Memory B cell (primary cell): ENCODE results near the gene MSH3.
"Not testable (repeated sequence)": the region's sequence is repeated elsewhere in the genome, so short reads cannot be mapped to it uniquely, and the experiment has no call there.

Source experiments
- ATAC-seq: fragments of 150-1000 bp; cut with Tn5 transposase; 2 replicates; pipeline ENCODE4 v1.10.0; 2021; ENCODE audit warnings: low read depth, mild to moderate bottlenecking, moderate library complexity
- DNase-seq, 2 donors: peaks; one replicate each; pipeline ENCODE4 v3.0.0; 2022; ENCODE audit warnings: low spot score in 2 of 2
- H3K27ac Mint-ChIP-seq: one replicate; pipeline ENCODE4 v1.8.0; 2022; ENCODE audit warnings: mild to moderate bottlenecking, moderate library complexity, mixed read lengths
- H3K27me3 Mint-ChIP-seq: one replicate; pipeline ENCODE4 v1.8.0; 2022; ENCODE audit warnings: mixed read lengths
- H3K36me3 Mint-ChIP-seq: one replicate; pipeline ENCODE4 v1.8.0; 2022; ENCODE audit warnings: mild to moderate bottlenecking, mixed read lengths
- H3K4me1 Mint-ChIP-seq: one replicate; pipeline ENCODE4 v1.8.0; 2022; ENCODE audit warnings: mixed read lengths
- H3K4me3 Mint-ChIP-seq: one replicate; pipeline ENCODE4 v1.8.0; 2022; ENCODE audit warnings: mild to moderate bottlenecking, moderate library complexity, mixed read lengths
- H3K9me3 Mint-ChIP-seq: one replicate; pipeline ENCODE4 v1.8.0; 2022; ENCODE audit warnings: mixed read lengths

Gene MSH3

DNA sequence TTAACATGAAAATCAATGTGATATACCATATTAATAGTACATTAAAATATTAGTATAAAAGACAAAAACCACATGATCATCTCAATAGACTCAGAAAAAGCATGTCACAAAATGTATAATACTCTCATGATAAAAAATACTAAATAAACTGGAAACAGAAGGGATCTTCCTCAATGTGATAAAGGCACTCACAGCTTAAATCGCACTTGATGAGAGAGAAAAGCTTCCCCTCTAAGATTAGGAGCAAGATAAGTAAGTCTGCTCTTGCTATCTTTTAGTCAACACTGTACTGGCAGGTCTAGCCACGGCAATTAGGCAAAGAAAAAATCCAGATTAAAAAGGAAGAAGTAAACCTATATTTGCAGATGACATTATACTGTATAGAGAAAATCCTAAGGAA is 21.8 kb upstream of the MSH3 start:
- DNase-seq: no peak
- Mint-ChIP-seq H3K9me3 (no peaks in the 10 kb centered on the region), H3K27me3 (no peaks in the 10 kb centered on the region), H3K36me3 (peaks cover 22% of the 10 kb centered on the region), H3K4me3 (no peak overlapping the region), H3K27ac (no peak overlapping the region), H3K4me1 (no peaks in the 10 kb centered on the region)
- ATAC-seq: no peak

DNA sequence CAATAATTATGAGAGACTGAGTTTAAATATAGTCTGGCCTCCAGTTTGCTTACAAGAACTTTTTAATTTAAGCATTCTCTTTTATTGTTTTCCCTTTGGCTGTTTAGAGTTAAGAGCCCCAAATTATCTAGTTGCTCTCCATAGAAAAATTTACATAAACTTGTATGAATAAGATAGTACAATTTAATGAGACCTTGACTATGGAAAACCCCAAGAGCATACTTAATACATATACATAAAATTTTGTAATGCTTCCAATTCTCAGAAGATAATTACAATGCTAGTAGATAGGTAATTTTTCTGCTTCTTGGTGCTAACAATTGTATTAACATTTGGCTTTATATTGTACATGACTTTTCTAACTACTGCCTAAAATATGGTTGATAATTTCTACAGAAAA is 20.3 kb upstream of the MSH3 start:
- no peaks in the 10 kb centered on the region for H3K9me3 Mint-ChIP-seq
- DNase-seq (no peak), ATAC-seq (no peak)
- H3K27me3 Mint-ChIP-seq: no peaks in the 10 kb centered on the region
- H3K27ac Mint-ChIP-seq: no peak overlapping the region
- H3K4me1 Mint-ChIP-seq: peaks cover 2% of the 10 kb centered on the region
- no peak overlapping the region for H3K4me3 Mint-ChIP-seq
- peaks cover 29% of the 10 kb centered on the region for H3K36me3 Mint-ChIP-seq

DNA sequence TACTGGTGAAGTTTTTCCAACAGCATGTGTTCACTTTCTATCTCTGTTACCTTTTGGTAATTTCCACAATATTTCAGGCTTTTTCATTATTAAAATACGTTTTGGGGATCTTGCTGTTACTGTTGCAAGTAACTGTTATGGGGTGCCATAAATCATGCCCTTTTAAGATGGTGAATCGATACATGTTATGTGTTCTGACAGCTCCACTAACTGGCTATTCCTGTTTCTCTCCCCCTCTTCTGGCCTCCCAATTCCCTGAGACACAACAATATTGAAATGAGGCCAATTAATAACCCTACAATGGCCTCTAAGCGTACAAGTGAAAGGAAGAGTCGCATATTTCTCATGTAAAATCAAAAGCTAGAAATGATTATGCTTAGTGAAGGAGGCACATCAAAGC is 13.1 kb upstream of the MSH3 start:
- Mint-ChIP-seq H3K36me3 (peaks cover 40% of the 10 kb centered on the region), H3K27me3 (no peaks in the 10 kb centered on the region), H3K4me3 (no peak overlapping the region), H3K27ac (no peak overlapping the region), H3K9me3 (no peaks in the 10 kb centered on the region), H3K4me1 (peaks cover 2% of the 10 kb centered on the region)
- DNase-seq: no peak
- no peak for ATAC-seq

DNA sequence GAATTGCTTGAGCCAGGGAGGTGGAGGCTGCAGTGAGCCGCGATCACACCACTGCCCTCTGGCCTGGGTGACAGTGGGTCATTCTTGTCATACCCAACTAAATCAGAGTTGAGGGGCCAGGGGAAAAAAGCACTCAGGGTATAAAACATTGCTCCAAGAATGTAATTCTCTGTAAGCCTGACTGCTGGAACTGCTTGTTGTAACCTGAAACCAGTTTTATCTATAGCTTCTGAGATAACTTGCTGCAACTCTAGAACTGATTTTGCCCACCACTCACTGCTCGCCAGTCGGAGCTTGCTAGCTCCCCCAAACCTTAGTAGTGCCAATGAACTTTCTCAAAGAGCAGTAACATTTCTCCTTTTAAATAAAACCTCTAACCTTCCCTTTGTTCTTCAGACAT is 9.6 kb upstream of the MSH3 start:
- Mint-ChIP-seq H3K9me3 (no peaks in the 10 kb centered on the region), H3K4me3 (no peak overlapping the region), H3K27me3 (no peaks in the 10 kb centered on the region), H3K36me3 (peaks cover 39% of the 10 kb centered on the region), H3K27ac (no peak overlapping the region), H3K4me1 (no peaks in the 10 kb centered on the region)
- DNase-seq (no peak), ATAC-seq (no peak)

DNA sequence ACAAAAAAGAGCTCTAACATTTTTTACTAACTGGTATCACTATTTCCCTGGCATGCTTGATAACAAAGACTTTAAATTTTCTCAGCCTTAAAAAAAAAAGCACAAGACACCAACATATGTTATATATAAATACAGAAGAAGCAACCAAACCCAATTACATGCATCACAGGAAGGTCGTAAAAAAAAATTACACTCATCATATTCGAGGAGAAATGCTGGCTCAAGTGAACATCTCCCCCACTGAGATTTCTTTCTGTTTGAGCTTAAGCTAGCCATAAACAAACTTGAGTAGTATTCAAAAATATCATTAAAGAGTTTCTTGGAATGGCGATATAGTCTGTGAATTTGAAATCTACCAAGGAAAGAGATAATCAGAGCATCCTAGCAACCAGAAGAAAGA is 7.5 kb upstream of the MSH3 start:
- Mint-ChIP-seq H3K4me3 (no peak overlapping the region), H3K36me3 (peaks cover 29% of the 10 kb centered on the region), H3K27ac (no peak overlapping the region), H3K9me3 (no peaks in the 10 kb centered on the region), H3K4me1 (no peaks in the 10 kb centered on the region), H3K27me3 (no peaks in the 10 kb centered on the region)
- DNase-seq (no peak), ATAC-seq (no peak)

DNA sequence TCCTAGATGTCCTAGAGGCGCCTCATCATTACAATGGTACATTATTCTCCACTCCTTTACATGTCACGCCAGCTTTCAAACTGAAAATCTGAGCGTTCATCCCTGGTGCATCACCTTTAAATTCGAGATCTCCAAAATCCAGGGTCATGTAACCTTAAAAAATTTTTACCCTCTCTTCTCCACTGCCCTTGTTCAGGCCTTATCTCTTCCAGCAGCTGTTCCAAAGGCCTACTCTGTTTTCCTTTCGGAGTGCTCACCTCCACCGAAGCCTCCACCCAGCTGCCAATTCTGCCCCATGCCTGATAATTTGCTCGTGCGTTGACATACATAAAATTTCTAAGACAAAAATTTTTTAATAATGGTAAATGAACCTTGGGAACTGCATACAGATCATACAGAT is 950 bp upstream of the MSH3 start:
- Mint-ChIP-seq H3K4me3 (peak overlapping the region; percentile 94), H3K27me3 (no peaks in the 10 kb centered on the region), H3K36me3 (peaks cover 8% of the 10 kb centered on the region), H3K27ac (peak overlapping the region; percentile 65), H3K4me1 (peaks cover 16% of the 10 kb centered on the region), H3K9me3 (no peaks in the 10 kb centered on the region)
- ATAC-seq (no peak), DNase-seq (no peak)

DNA sequence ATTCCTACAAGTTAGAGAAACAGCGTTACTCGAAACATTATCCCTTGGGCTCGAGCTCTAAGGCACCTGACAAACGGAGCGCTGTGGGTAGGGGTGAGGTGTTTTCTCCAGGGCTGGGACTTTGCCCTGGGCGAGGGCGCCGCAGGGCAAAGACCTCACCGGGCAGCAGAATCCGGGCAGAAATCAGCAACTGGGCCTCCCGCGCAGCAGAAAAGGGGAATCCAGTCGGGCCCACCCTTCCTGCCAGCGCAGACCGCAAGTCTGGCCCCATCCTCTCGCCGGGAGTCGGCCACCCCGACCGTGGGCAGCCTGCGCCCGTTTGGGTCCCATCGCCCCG is 430 bp upstream of the MSH3 start:
- Mint-ChIP-seq H3K27me3 (no peaks in the 10 kb centered on the region), H3K27ac (peak overlapping the region; percentile 65), H3K36me3 (peaks cover 6% of the 10 kb centered on the region), H3K9me3 (no peaks in the 10 kb centered on the region), H3K4me3 (peak overlapping the region; percentile 94), H3K4me1 (peaks cover 16% of the 10 kb centered on the region)
- DNase-seq (no peak), ATAC-seq (no peak)

DNA sequence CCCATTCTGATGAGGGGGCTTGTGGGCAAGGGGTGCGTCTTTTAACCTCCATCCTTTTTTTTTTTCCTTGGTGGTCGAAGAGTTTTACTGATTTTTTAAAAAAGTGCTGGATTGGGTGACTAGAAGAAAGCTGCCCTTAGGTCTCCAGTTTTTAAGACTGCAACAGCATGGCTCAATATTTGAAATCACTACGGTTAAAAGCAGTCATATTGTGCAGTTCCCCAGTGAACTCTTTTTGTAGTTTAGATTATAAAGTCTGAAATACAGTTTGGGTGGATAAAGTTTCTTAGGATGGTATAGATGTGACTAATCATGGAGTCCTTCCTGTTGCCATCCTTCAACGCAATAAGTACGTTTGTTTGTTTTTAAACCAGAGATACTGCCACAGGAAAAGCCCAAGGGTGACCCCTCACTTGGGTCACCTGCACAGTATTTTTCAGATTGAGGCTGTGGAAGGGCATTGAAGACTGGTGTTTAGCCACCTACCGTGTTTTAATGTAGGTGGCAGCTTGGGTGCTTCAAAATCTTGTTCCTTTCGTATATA is 851 bp downstream of the MSH3 start:
- Mint-ChIP-seq H3K9me3 (no peaks in the 10 kb centered on the region), H3K4me3 (peak overlapping the region; percentile 94), H3K27ac (peak overlapping the region; percentile 90), H3K4me1 (peaks cover 16% of the 10 kb centered on the region), H3K27me3 (no peaks in the 10 kb centered on the region), H3K36me3 (peaks cover 11% of the 10 kb centered on the region)
- ATAC-seq: no peak
- no peak for DNase-seq

DNA sequence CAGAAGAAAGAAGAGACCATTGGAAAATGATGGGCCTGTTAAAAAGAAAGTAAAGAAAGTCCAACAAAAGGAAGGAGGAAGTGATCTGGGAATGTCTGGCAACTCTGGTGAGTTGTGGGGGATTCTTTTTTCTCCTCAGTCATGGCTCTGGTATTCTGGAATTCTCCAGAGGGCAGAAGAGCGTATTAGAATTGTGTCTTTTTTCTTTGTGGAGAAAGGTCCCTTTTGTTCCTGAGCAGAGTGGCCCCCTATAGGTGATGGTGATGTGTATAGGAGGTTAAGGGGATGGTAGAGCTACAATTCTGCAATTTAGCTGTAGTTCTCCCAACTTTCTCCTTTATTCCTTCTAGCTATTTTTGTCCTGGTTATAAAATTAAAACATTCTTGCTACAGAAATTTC is 2.0 kb downstream of the MSH3 start:
- H3K4me1 Mint-ChIP-seq: peaks cover 19% of the 10 kb centered on the region

DNA sequence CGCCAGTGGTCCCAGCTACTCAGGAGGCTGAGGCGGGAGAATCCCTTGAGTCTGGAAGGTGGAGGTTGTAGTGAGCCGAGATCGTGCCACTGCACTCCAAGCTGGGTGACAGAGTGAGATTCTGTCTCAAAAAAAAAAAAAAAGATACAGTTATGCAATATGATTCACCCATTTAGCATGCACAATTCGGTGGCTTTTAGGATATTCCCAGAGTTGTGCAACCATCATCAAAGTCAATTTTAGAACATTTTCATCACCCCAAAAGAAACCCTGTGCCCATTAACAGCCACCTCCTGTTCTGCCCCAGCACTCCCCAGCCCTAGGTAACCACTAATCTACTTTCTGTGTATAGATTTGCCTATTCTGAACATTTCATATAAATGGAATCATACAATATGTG is 4.7 kb downstream of the MSH3 start:
- Mint-ChIP-seq H3K27ac (no peak overlapping the region), H3K27me3 (no peaks in the 10 kb centered on the region), H3K36me3 (peaks cover 16% of the 10 kb centered on the region)

More for the DNA sequence above, 2.0 kb downstream of the MSH3 start:
- DNase-seq: no peak
- Mint-ChIP-seq H3K9me3 (no peaks in the 10 kb centered on the region), H3K27me3 (no peaks in the 10 kb centered on the region), H3K4me3 (peak overlapping the region; percentile 41), H3K27ac (no peak overlapping the region), H3K36me3 (peaks cover 14% of the 10 kb centered on the region)
- no peak for ATAC-seq

DNA sequence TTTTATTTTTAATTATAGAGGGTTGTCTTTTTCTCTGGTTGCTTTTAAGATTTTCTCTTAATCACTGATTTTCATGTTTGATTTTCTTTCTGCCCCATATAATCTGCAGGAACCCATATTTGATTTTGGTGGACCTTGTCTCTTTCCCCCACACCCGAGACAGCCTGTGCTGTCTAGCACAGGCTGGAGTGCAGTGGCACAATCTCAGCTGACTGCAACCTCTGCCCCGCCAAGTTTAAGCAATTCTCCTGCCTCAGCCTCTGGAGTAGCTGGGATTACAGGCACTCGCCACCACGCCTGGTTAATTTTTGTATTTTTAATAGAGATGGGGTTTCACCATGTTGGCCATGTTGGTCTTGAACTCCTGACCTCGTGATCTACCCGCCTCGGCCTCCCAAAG is 6.2 kb downstream of the MSH3 start:
- H3K4me3 Mint-ChIP-seq, H3K27ac Mint-ChIP-seq, ATAC-seq, H3K9me3 Mint-ChIP-seq, DNase-seq, H3K4me1 Mint-ChIP-seq, H3K27me3 Mint-ChIP-seq: not testable (repeated sequence)
- H3K36me3 Mint-ChIP-seq: peaks cover 22% of the 10 kb centered on the region

More for the DNA sequence above, 4.7 kb downstream of the MSH3 start:
- peaks cover 12% of the 10 kb centered on the region for H3K4me1 Mint-ChIP-seq
- no peak overlapping the region for H3K4me3 Mint-ChIP-seq
- DNase-seq: no peak
- no peaks in the 10 kb centered on the region for H3K9me3 Mint-ChIP-seq
- ATAC-seq: no peak

DNA sequence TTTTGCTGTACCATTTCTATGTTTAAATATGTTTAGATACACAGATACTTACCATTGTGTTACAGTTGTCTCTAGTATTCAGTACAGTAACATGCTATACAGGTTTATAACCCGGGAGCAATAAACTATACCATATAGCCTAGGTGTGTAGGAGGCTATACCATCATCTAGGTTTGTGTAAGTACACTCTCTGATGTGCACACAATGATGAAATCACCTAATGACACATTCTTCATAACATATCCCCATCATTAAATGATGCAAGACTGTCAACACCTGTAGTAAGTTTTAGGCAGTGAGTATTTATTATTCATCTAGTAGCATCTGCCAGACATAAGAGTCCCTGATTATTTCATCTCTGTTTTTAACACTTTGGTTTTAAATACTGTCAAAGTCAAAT is 7.7 kb downstream of the MSH3 start:
- Mint-ChIP-seq H3K36me3 (peaks cover 23% of the 10 kb centered on the region), H3K27me3 (no peaks in the 10 kb centered on the region), H3K9me3 (no peaks in the 10 kb centered on the region), H3K4me3 (no peak overlapping the region), H3K4me1 (peaks cover 3% of the 10 kb centered on the region), H3K27ac (no peak overlapping the region)
- ATAC-seq (no peak), DNase-seq (no peak)

DNA sequence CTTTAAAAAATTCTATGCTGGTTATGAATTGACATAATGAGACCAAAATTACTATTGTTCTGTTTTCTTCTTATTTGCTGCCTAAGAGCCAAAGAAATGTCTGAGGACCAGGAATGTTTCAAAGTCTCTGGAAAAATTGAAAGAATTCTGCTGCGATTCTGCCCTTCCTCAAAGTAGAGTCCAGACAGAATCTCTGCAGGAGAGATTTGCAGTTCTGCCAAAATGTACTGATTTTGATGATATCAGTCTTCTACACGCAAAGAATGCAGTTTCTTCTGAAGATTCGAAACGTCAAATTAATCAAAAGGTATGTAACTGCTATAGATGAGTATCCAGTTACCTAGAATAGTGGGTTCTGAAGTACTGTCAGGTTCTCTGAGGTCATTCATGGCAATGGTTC is 10.6 kb downstream of the MSH3 start:
- H3K4me1 Mint-ChIP-seq: peaks cover 12% of the 10 kb centered on the region
- H3K27me3 Mint-ChIP-seq: no peaks in the 10 kb centered on the region
- ATAC-seq: no peak
- no peak overlapping the region for H3K27ac Mint-ChIP-seq
- H3K4me3 Mint-ChIP-seq: no peak overlapping the region
- DNase-seq: no peak
- peaks cover 18% of the 10 kb centered on the region for H3K36me3 Mint-ChIP-seq
- no peaks in the 10 kb centered on the region for H3K9me3 Mint-ChIP-seq

DNA sequence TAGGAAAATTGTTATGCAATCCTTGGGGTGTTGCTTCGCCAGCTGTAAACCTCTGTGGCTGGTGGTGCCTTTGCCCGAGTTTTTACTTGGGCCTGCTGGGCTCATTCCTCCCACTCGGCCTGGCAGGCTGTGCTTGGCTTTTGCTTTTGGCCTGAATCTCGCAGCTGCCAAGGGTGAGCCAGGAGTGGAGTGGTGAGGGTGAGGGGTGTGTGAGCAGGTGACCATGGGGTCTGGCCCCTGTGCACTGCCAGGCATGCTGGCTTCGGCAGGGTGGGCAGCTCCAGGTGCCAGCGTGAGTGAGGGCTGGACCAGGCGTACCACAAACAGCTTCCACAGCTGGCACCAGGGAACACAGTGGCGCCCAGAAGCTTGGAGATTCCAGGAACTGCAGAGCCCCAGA is 12.9 kb downstream of the MSH3 start:
- Mint-ChIP-seq H3K9me3 (no peaks in the 10 kb centered on the region), H3K36me3 (peaks cover 16% of the 10 kb centered on the region)

DNA sequence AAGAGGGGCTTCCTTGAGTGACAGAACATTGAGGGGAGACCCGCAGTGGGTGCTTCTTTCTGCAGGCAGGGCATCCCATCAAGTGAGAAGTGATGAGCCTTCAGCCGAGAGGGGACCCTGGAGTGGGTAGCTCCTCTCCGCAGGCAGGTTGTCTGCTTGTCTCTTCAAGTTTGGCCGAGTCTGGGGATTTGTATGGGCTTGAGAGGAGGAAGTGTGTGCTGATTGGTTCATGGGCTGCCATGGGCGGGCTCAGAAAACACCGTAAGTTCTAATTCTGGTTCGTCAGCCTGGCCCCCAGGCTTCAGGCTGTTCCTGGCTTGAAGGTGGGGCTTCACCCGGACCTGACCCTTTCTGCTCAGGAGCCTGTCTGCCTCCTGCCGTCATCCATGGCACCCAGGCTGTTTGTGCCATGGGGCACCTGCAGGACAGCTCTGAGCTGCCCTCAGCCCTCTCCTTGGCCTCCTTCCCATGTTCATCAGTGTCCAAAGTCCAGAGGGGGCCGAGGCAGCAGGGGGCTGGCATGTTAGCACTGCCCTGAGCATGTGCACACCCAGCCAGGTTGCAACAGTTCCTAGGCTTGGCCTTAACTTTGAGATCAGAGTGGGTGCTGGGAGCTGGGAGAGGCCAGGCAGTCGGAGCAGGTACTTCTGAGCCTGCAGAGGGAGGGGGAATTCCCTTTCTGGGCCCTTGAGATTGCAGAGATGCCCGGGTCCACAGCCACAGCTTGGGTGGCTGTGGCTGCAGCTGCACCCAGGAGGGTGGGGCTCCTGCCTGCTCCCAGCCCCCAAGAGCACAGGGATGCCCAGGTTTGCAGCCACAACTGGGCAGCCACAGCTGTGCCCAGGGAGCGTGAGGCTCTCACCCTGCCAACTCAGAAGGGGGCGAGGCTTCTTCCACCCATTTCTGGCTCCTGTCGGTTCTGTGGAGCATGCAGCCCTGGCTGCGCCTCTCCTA is 13.8 kb downstream of the MSH3 start:
- Mint-ChIP-seq H3K27me3 (no peaks in the 10 kb centered on the region), H3K36me3 (peaks cover 15% of the 10 kb centered on the region), H3K27ac (peak overlapping the region; percentile 84), H3K9me3 (no peaks in the 10 kb centered on the region), H3K4me1 (peaks cover 9% of the 10 kb centered on the region), H3K4me3 (peak overlapping the region; percentile 79)
- ATAC-seq: peak; percentile 86
- DNase-seq: peak; percentile 34 to 45

More for the DNA sequence above, 12.9 kb downstream of the MSH3 start:
- no peak for DNase-seq
- Mint-ChIP-seq H3K4me3 (no peak overlapping the region), H3K27ac (no peak overlapping the region), H3K4me1 (peaks cover 9% of the 10 kb centered on the region), H3K27me3 (no peaks in the 10 kb centered on the region)
- ATAC-seq: no peak
